ENCODE data around the gene PCP4L1. TPM values are rescaled to one million over a fixed set of nuclear protein-coding genes. Genes with fewer than 3 reads are reported as not detected.

The PCP4L1 gene
- total RNA-seq, 1 donor: not detected

- DNase-seq (ENCODE audit: low read depth): no peak
- no peak overlapping the region for H3K4me3 ChIP-seq (ENCODE audit: low read depth, low read length)
- TF ChIP-seq CTCF (IDR thresholded peaks at IDR 0.05; ENCODE audit: insufficient read depth, low read depth, low read length): no peak
Observed at GRCh38 chr1:161259765-161260164, 1.2 kb downstream of the PCP4L1 start.

- DNase-seq (ENCODE audit: low read depth): no peak
- TF ChIP-seq CTCF (IDR thresholded peaks at IDR 0.05; ENCODE audit: insufficient read depth, low read depth, low read length): no peak
- H3K4me3 ChIP-seq (ENCODE audit: low read depth, low read length): no peak overlapping the region
Observed at GRCh38 chr1:161260376-161261260, 2.1 kb downstream of the PCP4L1 start.

GRCh38 chr1:161261261-161262235 lies 3.0 kb downstream of the PCP4L1 start:
- no peak for DNase-seq (ENCODE audit: low read depth)
- TF ChIP-seq CTCF (IDR thresholded peaks at IDR 0.05; ENCODE audit: insufficient read depth, low read depth, low read length): no peak
- H3K4me3 ChIP-seq (ENCODE audit: low read depth, low read length): no peak overlapping the region

- no peak for DNase-seq (ENCODE audit: low read depth)
- TF ChIP-seq CTCF (IDR thresholded peaks at IDR 0.05; ENCODE audit: insufficient read depth, low read depth, low read length): no peak
- H3K4me3 ChIP-seq (ENCODE audit: low read depth, low read length): no peak overlapping the region
Observed at GRCh38 chr1:161265305-161265704, 6.8 kb downstream of the PCP4L1 start.

GRCh38 chr1:161266202-161266601 lies 7.7 kb downstream of the PCP4L1 start:
- DNase-seq (ENCODE audit: low read depth): no peak
- no peak overlapping the region for H3K4me3 ChIP-seq (ENCODE audit: low read depth, low read length)
- TF ChIP-seq CTCF (IDR thresholded peaks at IDR 0.05; ENCODE audit: insufficient read depth, low read depth, low read length): no peak

- H3K4me3 ChIP-seq (ENCODE audit: low read depth, low read length): no peak overlapping the region
- DNase-seq (ENCODE audit: low read depth): no peak
- no peak for TF ChIP-seq CTCF (IDR thresholded peaks at IDR 0.05; ENCODE audit: insufficient read depth, low read depth, low read length)
Observed at GRCh38 chr1:161266836-161267235, 8.3 kb downstream of the PCP4L1 start.

Measured in fibroblast of villous mesenchyme (primary cell).